Nephron (organoid): ENCODE results near the gene KRTAP10-12.
A peak's percentile ranks its signal among the peaks of the same experiment; 100 is the strongest.

Experiments
- H3K27ac Mint-ChIP-seq, 3 experiments: 2 replicates each; pipeline ENCODE4 v1.8.0; 2020; ENCODE audit warnings: mixed read lengths in 3 of 3, mild to moderate bottlenecking in 2 of 3, moderate library complexity in 1 of 3
- H3K27me3 Mint-ChIP-seq: 2 replicates; pipeline ENCODE4 v1.8.0; 2021; ENCODE audit warnings: low read depth, mild to moderate bottlenecking, moderate library complexity, mixed read lengths
- H3K36me3 Mint-ChIP-seq: 2 replicates; pipeline ENCODE4 v1.8.0; 2020; ENCODE audit warnings: low read depth, mixed read lengths
- H3K4me1 Mint-ChIP-seq: 2 replicates; pipeline ENCODE4 v1.8.0; 2020; ENCODE audit warnings: mixed read lengths
- H3K4me3 Mint-ChIP-seq, 3 experiments: 2 replicates each; pipeline ENCODE4 v1.8.0; 2020; ENCODE audit warnings: mild to moderate bottlenecking in 3 of 3, mixed read lengths in 3 of 3, moderate library complexity in 2 of 3
- H3K9me3 Mint-ChIP-seq: 2 replicates; pipeline ENCODE4 v1.8.0; 2020; ENCODE audit warnings: mixed read lengths
- CTCF ChIP-seq, 3 experiments: fragments of 200-600 bp; sonication (generic); IDR thresholded peaks; one replicate each; pipeline ENCODE4 v1.5.0; 2021; ENCODE audit warnings: antibody characterized with exemption in 3 of 3; ENCODE audit not compliant: unreplicated experiment in 3 of 3

Gene KRTAP10-12

GRCh38 chr21:44742418-44743153 is 45.6 kb downstream of the KRTAP10-12 start:
- Mint-ChIP-seq H3K27ac (no peak overlapping the region), H3K27me3 (no peaks in the 10 kb centered on the region), H3K9me3 (peaks cover 2% of the 10 kb centered on the region), H3K36me3 (no peaks in the 10 kb centered on the region), H3K4me1 (peaks cover 19% of the 10 kb centered on the region), H3K4me3 (no peak overlapping the region)
- TF ChIP-seq CTCF (IDR thresholded peaks at IDR 0.05; ENCODE audit: unreplicated experiment in 3 of 3), result peak; percentile 40 to 48 (median 47)
